ENCODE data around the gene IFI16. TPM values are rescaled to one million over a fixed set of nuclear protein-coding genes. Genes with fewer than 3 reads are reported as not detected.
A peak's percentile ranks its signal among the peaks of the same experiment; 100 is the strongest.

IFI16 gene
- total and polyA plus RNA-seq, 2 of the 4 experiments (the other 2 are of a cell fraction), result 45.0 to 65.3 TPM

GRCh38 chr1:159009287-159009686, 420 bp upstream of the IFI16 start:
- H2AFZ ChIP-seq (replicated peaks; ENCODE audit: low read length, poor library complexity), result peak overlapping the region; percentile 35
- H4K91ac ChIP-seq (ENCODE audit: insufficient read depth, low read depth, low read length), result peak overlapping the region; percentile 67
- H3K4me1 ChIP-seq (ENCODE audit: control insufficient read depth, insufficient read depth, low read length), result peaks cover 13% of the 10 kb centered on the region
- peak overlapping the region; percentile 26; the same call in 1 of the 2 replicates for H3K14ac ChIP-seq (replicated peaks; ENCODE audit: low read depth, low read length)
- in situ Hi-C loops (cut with MboI; ENCODE audit: low sequenced_read_pairs), result loop anchor here (10.0 kb wide), 1 partner anchor 1044 kb away; no protein-coding TSS in a partner anchor
- H3K4me3 ChIP-seq (ENCODE audit: insufficient read depth, low read depth, low read length), result peak overlapping the region; percentile 90
- ChIA-PET POLR2A (ENCODE audit: unreplicated experiment) (interaction anchor here (1.1 to 1.2 kb wide), 2 partner anchors 9 to 11 kb away, joined by 4 to 7 read pairs; no protein-coding TSS in a partner anchor), CTCF (interaction anchor here (0.8 kb wide), 1 partner anchor 9 kb away, joined by 3 read pairs; no protein-coding TSS in a partner anchor)
- H2AK9ac ChIP-seq (replicated peaks; ENCODE audit: low read depth, low read length, poor library complexity), result no peak overlapping the region
- BruUV-seq (replicated peaks), result no TSS peak
- H3K9ac ChIP-seq (ENCODE audit: low read depth, low read length), result peak overlapping the region; percentile 55
- H2BK20ac ChIP-seq (ENCODE audit: low read depth, low read length), result peak overlapping the region; percentile 58
- peak overlapping the region; percentile 93 for H3K56ac ChIP-seq (ENCODE audit: extremely low read depth, insufficient read depth, low read length)
- H3K79me1 ChIP-seq (ENCODE audit: low read depth in 1 of 2, low read length in 2 of 2), result peaks cover 0 to 12% of the 10 kb centered on the region in 2 experiments; a peak in 2 of 4 replicates
- H3K23ac ChIP-seq (ENCODE audit: low read depth, low read length), result peak overlapping the region; percentile 22; the same call in 1 of the 2 replicates
- DNase-seq (no peak), ATAC-seq (ENCODE audit: low read depth) (peak; percentile 55)
- peak overlapping the region; percentile 82 for H2BK120ac ChIP-seq (ENCODE audit: low read depth, low read length)
- H2BK15ac ChIP-seq (ENCODE audit: low read depth, low read length), result peak overlapping the region; percentile 64; the same call in 1 of the 3 replicates
- H2BK5ac ChIP-seq (ENCODE audit: low read depth, low read length, poor library complexity, severe bottlenecking), result peak overlapping the region; percentile 99
- intact Hi-C loops (cut with micrococcal nuclease), result loop anchor here (1.0 kb wide), 1 partner anchor 9 kb away; no protein-coding TSS in a partner anchor
- peaks cover 2% of the 10 kb centered on the region; the same call in 1 of the 2 replicates for H3K36me3 ChIP-seq (ENCODE audit: control insufficient read depth, insufficient read depth, low read length)
- no peaks in the 10 kb centered on the region for H3K9me3 ChIP-seq (ENCODE audit: control insufficient read depth, insufficient read depth, low read length)
- dilution Hi-C loops (cut with HindIII; ENCODE audit: low sequenced_read_pairs, unreplicated experiment), result no loop called here
- peak overlapping the region; percentile 96 for H3K27ac ChIP-seq (ENCODE audit: insufficient read depth, low read length)
- H3K9me1 ChIP-seq (ENCODE audit: insufficient read depth, low read length), result 0 out of 2 replicates have a peak, but pooled peaks cover 3% of the 10 kb centered on the region
- no peaks in the 10 kb centered on the region for H3K27me3 ChIP-seq (ENCODE audit: control insufficient read depth, insufficient read depth, low read length)
- H4K5ac ChIP-seq (ENCODE audit: low read depth, low read length), result peak overlapping the region; percentile 95
- peak overlapping the region; percentile 96 for H3K18ac ChIP-seq (ENCODE audit: low read depth, low read length)
- H4K8ac ChIP-seq (ENCODE audit: low read depth in 2 of 2, low read length in 2 of 2), result peak overlapping the region; percentile 37 to 87; a peak in 3 of 4 replicates
- peak overlapping the region; percentile 57 for H3K4ac ChIP-seq (ENCODE audit: low read depth, low read length)
- no peaks in the 10 kb centered on the region for H4K20me1 ChIP-seq (ENCODE audit: insufficient read depth, low read length)
- WGBS, 2 experiments (ENCODE audit: extremely low coverage in 2 of 2, insufficient read length in 1 of 2), result no CpG with 5 or more reads among the region's 2 CpGs
- TF ChIP-seq CHD1 (IDR thresholded peaks at IDR 0.05; ENCODE audit: low read depth, low read length), result no peak
- TF ChIP-seq NFE2L2 (IDR thresholded peaks at IDR 0.05; ENCODE audit: low read depth, low read length), result no peak
- no peak for TF ChIP-seq FOS (IDR thresholded peaks at IDR 0.05; ENCODE audit: low read depth, low read length)
- peak overlapping the region; percentile 24; the same call in 1 of the 2 replicates for H2AK5ac ChIP-seq (ENCODE audit: low read depth, low read length)
- H3K4me2 ChIP-seq (ENCODE audit: low read depth, low read length), result peak overlapping the region; percentile 91
